Measurements from ENCODE around the gene ABLIM3.
"Not testable (repeated sequence)": the region's sequence is repeated elsewhere in the genome, so short reads cannot be mapped to it uniquely, and the experiment has no call there.

ABLIM3 gene

DNA sequence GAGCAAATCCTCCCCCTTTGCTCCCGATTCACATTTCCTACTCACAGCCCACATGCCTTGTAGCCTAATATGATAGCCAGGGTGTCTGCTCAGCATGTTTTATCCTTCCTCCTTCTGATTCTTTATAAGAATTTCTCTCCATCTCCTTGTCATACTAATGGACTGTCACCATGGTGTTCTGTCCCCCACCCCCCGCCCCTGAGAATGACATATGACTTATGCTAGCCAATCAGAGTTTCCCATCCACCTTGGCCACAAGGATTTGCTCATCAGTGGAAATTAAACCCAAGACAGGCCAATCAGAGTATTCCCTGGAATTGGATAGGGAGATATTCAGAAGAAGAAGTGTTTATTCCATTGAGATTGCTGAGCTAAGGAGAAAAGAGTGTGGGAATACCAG is 16.0 kb downstream of the ABLIM3 start:
- no peak for DNase-seq (ENCODE audit: low read depth in 2 of 2)

DNA sequence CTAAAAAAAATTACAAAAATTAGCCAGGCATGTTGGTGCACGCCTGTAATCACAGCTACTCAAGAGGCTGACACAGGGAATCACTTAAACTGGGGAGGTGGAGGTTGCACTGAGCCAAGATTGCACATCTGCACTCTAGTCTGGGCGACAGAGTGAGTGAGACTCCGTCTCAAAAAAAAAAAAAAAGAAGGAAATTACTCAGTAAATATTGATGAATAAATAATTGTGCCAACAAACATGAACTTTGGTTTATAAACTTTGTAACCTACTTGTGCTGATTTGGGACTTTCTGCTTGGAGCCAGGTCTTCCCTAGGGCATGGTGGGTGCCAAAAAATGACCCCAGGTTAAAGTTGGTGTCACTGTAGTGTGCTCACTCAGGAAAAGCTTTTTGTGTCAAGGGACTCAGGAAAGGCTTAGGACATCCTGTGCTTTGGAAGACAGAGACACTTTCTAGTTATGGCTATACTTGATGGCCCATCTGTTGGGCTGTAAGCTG is 19.0 kb downstream of the ABLIM3 start:
- no peak for DNase-seq (ENCODE audit: low read depth in 2 of 2)

DNA sequence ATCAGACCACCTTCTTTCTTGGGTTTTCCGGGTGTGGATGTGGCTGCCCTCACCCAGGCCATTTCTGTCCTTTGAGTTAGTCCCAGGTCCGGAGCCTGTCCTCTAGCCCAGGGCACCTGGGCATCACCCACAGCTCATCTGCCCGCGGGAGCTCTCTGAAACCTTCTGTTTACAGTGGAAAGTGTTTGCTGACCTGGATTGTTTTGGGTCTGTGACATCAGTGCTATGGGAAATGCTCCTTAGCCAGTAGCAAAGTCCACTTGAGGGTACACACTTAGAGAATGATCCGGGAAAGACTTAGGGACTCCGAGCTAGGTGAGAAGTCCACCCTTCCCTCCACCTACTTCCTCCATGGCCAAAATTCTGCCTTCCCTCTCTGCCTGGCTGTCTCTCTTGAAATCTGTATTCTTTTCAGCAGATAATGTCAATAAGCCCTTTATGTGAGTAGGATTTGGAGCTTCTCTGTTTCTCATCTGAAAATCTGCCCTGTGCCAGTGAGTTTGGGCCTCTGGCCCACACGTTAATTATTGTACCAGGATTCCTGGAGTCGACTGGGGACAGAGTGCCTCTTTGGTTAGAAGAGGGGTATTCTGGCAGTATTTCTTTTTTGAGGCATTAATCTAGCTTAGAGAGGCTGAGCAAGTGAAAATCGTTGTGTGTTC is 19.9 kb downstream of the ABLIM3 start:
- no peak for DNase-seq (ENCODE audit: low read depth in 2 of 2)

DNA sequence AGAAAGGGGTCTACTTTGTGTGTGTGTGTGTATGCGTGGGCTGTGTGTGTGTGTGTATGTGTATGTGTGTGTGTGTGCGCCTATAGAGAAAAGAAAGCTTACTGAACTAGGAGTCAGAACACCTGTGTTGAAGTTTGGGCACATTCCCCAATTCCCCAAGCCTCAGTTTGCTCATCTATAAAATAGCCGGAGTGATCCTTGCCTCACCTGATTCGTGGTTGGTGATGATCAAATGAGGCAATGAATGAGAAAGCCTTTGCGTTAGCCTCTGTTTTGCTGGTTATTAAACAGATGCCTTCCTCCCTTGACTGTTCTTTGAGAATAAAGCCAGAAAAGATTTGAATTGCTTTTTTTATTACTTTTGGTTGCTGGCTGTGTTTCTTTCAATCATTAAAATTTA is 20.6 kb downstream of the ABLIM3 start:
- DNase-seq (ENCODE audit: low read depth in 2 of 2) = no peak

DNA sequence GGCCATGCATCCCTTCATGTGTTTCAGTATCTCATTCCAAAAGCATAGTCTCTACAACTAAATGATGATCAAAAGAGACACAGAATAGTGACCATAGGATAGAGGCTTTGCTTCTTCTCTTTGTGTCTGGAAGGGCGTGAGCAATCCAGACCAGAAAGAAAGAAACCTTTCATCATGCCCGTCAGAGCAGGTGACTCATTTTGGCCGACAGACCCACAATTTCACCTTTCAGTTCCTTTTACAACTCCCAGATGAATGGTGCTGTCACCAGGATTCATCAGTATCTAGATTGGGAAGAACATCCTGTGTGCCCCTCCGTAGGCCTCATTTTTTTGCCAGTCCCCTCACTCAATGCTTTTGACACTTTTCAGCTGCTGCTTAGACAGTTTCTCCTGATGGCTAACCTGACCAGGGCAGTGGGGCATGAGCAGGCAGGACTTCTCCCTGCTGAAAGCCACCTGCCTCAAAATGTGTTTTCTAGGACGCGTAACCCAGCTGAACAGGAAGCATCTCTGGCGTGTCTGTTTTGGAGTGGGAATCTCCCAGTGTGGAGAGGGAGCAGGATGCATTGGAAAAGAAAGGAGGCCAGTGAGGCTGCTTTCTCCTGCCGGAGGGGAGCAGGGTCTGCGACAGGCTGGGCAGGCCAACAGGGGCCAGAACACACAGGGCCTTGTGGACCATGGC is 21.2 kb downstream of the ABLIM3 start:
- DNase-seq (ENCODE audit: low read depth in 2 of 2) = no peak

DNA sequence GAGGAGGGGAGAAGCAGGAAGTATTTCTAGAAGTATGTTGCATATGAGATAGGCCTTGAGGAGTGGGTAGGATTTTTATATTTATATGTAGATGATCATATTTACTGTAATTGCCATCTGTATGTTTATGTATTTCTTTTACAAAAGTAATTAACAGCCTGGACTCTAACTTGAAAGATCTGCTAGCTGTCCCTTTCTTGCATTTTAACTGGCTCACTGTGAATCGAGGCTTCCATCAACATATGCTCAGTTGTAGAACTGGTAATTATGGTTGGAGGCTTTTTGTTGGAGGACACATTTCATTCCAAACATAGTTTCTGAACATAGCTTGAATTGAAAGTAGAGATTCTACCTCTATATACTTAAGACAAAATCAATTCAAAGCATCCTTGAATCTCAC is 23.4 kb downstream of the ABLIM3 start:
- no peak for DNase-seq (ENCODE audit: low read depth in 2 of 2)

DNA sequence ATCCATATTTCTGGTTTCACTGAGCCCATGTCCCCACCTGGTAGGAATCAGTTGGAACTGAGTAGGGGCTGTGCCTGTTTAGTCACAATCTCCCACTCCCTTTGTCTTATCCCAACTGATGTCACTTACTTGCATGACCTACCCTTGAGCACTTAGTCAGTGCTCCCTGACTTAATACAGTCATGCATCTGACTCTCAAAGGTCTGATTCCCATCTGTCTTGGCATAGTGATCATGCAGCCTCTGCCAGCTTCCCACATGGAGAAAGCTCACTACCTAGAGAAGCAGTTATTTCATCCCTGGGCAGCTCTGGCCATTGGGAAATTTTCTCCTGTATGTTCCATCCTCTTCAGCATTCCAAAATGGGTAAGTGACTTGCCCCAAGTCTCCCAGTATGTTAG is 24.8 kb downstream of the ABLIM3 start:
- DNase-seq (ENCODE audit: low read depth in 2 of 2) = no peak

DNA sequence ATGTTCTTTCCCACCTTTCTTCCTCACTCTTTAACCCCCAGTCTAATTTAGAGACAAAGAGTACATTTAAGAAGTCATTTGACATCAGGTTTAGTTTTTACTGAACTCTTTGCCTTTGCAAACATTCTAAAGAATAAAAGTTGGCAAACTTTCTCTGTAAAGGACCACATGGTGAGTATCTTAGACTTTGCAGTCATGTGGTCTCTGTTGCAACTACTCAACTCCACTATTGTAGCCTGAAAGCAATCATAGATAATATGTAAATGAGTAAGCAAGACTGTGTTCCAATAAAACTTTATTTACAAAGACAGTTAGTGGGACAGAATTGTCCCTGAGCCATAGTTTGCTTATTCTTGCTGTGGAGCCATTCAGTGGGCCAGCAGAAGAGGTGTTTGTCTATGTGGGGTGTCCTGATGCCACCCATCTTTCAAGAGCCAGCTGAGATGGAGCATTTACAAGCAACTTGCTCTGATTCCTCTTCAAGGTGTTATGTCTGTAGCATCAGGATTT is 25.4 kb downstream of the ABLIM3 start:
- no peak for DNase-seq (ENCODE audit: low read depth in 2 of 2)

DNA sequence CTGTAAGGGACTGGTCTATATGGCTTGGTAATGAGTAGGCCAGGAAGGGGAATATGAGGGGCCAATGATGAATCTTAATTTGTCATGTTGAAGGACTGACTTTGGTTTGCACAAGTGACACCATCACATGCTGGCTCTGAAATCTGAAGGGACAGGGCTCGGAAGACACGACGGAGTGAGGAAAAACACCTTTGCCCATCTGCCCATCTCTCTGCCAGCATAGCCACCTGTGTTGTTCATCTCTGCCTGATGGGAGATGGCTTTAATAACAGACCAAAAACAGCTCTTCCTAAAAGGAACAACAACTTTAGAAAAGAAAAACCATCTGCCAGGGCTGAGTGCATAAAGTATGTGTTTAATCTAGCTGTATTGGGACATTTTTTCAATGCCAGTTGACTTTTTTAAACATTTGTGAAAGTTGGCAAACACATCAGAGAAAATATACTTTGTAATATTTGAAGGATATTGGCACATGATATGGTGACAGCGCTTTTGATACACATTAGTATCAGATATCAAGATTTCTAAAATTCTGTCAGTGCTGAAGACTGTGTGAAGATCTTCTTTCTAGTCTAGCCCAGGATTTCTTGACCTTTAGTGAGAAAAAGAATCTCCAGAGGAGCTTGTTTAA is 27.1 kb downstream of the ABLIM3 start:
- DNase-seq (ENCODE audit: low read depth in 2 of 2) = no peak

DNA sequence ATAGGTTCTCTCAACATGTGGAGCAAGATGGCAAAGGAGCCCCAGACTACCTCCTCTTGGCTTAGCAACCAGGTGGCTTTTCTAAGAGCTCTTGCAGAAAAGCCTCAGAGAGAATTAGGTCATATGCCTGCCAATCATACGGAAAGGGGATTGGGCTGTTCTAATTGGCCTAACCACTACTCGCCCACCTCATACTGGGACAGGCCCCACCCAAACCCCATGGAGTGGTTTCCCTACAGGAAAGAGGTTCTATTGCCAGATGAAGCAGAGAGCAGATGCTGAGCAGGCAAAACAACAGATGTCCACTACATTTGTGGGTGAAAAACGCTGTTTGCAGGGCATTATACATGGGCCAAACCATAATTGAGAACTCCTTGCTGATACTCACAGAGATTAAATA is 29.0 kb downstream of the ABLIM3 start:
- no peak for DNase-seq (ENCODE audit: low read depth in 2 of 2)

DNA sequence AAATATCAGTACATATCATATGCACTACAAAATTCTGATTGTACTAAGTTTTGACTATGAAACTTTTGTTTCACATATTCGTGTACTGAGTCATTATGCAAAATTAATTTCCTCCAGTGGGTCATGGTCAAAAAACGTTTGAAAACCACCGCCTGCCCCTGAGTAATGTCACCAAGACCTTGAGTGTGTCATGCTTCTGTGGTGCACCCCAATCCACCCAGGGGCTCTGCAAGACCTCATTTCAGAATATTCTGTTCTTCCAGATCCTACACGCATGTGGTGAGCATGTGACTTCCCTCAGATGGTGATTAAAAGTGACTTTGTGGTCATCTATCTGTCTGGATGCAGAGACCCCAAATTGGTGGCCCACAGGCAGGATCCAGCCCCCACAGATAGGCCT is 31.0 kb downstream of the ABLIM3 start:
- no peak for DNase-seq (ENCODE audit: low read depth in 2 of 2)

DNA sequence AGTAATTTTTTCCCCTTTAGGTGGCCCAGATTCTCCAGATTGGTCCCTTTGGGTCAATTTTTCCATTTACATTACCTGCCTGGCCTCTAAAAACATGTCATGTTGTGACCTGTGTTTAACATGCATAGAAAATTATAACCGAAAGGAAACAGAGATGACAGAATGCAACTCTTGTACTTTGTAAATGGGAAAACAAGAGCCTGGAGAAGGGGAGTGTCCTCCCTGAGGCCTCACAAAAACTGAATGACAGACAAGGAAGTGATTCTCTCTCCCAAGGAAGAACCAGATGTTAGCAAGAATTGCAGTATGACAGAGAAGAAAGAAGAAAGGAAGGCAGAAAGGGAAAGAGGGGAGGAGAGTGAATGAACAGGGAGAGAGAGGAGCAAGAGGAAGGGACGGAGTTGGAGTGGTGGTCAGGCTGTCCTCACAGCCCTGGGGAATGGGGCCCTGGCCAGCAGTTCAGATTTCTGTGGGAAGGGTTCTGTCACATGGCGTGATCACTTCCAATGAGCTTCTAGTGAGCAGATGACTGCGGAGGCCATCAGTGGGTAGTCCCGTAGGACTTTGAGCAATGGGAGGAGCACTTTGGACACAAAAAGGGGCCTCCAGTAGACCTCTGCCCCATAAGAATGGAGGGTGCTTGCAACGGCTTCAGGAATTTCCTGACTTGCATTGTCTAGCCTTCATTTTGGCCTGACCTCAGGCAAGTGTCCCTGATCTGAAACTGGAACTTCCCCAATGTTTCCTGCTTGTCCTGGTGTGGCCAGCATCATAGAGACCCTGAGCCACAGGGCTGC is 31.6 kb downstream of the ABLIM3 start:
- DNase-seq (ENCODE audit: low read depth in 2 of 2) = no peak

DNA sequence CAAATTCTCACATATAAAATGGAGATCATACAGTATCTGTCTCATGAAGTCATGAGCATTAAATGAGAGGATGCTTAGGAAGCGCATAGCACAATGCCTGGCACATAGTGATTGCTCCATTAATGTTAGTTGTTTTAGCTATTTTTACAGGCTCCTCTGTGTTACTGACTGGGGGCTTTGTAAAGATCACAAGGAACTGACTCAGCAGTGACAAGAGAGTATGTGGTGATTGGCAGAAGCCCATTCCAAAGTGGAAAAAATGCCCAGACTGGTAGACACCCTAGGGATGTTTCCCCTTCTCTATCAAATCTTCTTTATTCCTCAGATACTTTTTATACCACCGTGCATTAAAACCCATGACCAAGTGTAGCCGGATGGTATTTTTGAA is 33.5 kb downstream of the ABLIM3 start:
- no peak for DNase-seq (ENCODE audit: low read depth in 2 of 2)

DNA sequence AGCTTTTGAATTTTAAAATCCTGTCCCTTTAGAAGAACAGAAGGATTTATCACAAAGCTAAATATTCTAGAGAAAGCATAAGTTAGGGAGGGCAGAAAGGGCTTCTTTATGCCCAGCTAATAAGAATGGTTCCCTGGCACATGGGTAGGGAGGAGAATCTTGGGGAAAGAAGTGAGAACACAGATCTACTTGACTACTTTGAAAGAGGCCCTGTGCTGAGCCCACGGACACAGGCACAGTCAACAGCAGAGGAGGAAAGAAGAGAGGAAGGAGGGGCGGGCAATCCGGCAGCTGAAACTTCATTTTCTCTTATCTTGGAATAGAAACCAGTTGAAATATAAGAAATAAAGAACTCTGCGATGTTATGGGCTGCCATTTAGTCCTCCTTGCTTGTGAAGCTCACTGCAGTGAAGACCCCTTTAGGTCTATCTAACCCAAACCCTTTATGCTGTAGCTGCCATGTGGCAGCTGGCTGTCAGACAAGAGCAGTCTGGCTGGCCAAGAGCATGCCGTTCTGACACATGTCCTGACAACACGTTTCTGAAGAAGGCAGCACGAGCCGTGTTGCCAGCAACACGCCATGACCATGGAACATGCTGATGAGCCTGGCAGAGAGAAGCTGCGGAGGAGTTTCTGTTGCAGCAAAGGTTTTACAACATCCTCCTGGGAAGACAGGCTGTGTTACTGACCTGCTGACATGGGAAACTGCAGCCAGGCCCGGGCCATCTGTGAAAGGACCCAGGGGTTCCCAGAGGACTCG is 34.2 kb downstream of the ABLIM3 start:
- DNase-seq (ENCODE audit: low read depth in 2 of 2) = no peak

DNA sequence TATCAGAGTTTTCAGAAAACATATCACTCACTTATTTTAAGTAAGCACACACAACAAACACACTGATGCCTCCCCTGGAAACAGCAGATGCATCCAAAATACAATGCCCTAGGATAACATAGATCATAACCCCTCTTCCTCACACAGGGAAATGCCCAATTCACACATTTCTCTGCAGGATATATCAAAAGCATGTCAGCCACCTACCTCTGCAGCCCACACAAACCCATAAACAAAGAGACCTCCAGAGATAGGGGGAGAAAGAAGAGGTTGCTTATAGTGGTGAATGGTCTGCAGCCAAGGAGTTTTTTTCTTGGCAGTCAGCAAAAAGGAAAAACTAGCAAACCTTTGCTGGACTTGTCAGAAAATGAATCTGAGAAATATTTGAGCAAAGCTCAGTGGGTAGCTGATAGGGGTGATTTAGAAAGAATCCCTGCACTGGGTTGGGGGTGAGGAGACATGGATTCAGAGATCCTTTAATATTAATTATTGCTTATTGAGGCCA is 36.1 kb downstream of the ABLIM3 start:
- no peak for DNase-seq (ENCODE audit: low read depth in 2 of 2)

DNA sequence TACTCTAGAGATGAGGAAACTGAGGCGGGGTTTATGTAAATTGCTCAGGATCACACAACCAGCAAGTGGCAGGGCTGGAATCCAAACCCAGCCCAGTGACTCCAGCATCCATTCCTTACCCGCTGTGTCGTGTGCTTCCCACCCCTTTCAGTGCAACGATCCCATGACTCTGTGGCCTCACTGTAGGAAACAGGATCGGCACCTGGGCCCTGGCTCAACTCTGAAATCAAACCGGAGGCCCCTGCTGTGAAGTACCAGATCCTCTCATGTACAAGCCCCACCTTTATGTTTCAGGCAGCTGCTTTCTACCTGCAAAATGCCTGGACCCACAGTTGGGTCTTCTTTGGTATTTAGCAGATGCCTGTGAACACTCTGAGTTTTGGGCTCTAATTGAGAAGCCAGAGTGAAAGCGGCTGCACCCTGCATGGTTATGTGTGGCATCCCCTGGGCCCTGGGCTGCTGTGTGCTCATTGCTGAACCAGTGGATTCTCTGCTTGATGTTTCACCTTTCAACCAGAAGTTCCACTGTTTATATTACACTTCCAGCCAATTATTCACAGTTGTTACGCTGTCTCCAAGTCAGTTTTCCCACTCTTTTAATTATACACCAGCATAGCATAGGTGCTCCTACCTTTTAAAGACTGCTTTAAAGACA is 36.7 kb downstream of the ABLIM3 start:
- DNase-seq (ENCODE audit: low read depth in 2 of 2) = no peak

DNA sequence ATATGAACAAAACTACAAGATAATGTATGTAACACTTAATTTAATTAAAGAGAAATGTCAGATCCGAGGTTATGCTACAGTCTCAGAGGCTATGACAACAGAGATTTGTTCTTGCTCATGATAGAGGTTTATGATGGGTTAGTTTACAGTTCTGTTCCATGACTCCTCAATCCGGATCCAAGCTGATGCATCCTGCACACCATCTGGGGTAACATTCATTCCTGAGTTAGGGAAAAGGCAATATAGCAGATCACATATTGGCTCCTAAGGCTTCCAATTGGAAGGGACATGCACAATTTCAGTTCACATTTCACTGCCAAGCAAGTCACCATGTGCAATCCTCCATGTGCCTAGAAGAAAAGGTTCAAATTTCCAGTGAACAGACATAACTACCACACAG is 40.4 kb downstream of the ABLIM3 start:
- no peak for DNase-seq (ENCODE audit: low read depth in 2 of 2)

DNA sequence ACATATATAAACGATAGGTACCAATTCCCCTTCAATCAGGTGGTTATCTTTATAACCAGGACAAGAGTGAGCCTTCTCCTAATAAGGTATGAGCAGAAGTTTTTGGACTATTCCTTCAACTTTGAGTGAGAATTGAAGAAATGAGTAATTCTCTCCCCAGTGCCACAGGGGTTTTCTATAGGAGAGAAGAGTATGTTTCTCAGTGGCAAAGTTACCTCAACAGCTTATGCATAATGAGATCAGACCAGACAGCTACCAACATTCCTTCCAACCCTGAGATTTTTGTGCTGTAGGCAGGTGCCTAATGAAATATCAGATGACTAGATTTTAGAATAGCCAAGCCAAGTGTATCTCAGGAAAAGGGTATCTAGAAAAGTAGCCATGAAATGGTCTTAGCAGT is 40.9 kb downstream of the ABLIM3 start:
- no peak for DNase-seq (ENCODE audit: low read depth in 2 of 2)

DNA sequence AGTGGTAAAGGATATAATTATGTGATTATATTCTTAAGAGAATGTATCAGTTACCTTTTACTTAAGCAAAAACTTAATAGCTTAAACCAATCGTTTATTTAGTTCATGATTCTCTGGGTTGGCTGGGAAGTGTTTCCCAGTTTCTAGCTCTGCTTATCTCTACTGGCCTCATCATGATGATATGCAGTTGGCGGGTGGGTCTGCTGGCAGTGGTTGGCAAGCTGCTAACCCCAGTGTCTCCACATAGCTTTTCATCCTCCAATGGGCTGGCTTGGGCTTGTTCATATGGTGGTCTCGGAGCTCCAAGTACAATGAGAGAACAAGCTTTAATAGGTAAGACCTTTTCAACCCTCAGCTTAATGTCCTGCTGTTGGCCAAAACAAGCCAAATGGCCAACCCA is 43.8 kb downstream of the ABLIM3 start:
- DNase-seq (ENCODE audit: low read depth in 2 of 2) = no peak

DNA sequence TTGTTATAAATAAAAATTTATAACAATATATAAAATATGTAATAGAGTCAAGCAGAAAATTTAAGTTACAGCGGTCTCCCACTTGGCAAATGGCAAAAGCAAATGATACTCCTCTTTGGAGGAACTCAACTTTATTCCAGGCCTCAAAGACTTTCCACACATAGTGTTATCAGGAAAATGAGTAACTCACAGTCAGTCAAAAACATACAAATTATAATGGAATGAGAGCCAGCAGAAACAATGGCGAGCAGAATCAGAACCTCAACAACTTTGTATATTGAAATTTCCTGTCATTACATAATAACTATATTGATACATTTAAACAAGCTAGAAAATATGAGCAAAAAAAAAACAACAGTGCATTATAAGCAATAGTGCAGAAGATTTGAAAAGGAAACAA is 45.2 kb downstream of the ABLIM3 start:
- no peak for DNase-seq (ENCODE audit: low read depth in 2 of 2)

DNA sequence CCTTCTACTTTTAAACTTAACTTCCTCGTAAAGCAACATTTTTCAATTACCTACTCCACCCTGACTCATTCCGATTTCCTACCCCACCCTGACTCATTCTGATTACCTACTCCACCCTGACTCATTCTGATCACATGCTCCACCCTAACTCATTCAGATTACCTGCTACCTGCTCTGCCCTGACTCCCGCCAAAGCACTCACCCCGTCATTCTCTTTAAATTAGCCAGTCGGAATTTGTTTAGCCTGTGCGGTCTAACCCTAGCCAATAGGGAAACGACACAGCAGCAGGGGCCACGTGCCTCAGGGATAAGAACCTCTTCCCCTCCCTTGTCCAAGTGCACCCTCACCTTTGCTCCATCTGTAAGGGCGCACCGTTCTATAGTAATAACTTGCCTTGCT is 46.3 kb downstream of the ABLIM3 start:
- not testable (repeated sequence) for DNase-seq (ENCODE audit: low read depth in 2 of 2)
